OCI-LY3 (cell line): ENCODE data around the gene TMEM114.

ENCODE experiments used
- CTCF ChIP-seq: fragments of 200-600, 300-600 bp; sonication (generic); IDR thresholded peaks from 2 replicates; pipeline ENCODE4 v1.5.1; 2014; ENCODE audit warnings: antibody characterized with exemption, low read length, low read depth
- EZH2phosphoT487 ChIP-seq: fragments of 200-600 bp; shearing (Covaris generic); IDR thresholded peaks from 2 replicates; pipeline ENCODE4 v1.6.1; 2018; ENCODE audit warnings: antibody characterized with exemption, mixed run types, low read depth

- TF ChIP-seq CTCF = no peak
- no peak for TF ChIP-seq EZH2phosphoT487
These were observed 1.0 kb downstream of the TMEM114 start for GRCh38 chr16:8589057-8589899.
